ENCODE measurements around the gene FDX2. TPM values are rescaled to one million over a fixed set of nuclear protein-coding genes. Genes with fewer than 3 reads are reported as not detected.

FDX2 gene
- total and polyA plus RNA-seq, 2 donors (not counting 3 experiments of a cell fraction or from before 2014, with no cell fraction given) = 20.5 to 59.8 TPM

DNA sequence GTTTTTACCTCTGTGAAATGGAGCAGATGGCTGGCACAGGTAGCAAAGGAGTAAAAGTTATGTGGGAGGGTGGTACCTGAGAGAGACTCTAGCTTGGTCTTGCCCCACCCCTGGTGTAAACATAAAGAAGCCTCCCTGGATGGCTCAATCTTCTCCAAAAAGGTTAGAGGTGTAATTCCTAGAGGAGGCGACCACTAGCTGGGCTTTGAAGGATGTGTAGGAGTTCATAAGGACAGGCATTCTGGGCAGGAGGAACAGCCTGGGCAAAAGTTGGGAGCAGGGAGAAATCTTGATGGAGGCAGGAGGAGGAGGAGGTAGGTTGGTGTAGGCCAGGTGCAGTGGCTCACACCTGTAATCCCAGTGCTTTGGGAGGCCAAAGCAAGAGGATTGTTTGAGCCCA is 36.9 kb downstream of the FDX2 start:
- DNase-seq (ENCODE audit: low read depth, low spot score) (no peak), FAIRE-seq (no peak)
- Histone ChIP-seq H3K4me3 (replicated peaks in 1 of 3; ENCODE audit: insufficient read depth in 1 of 3, low read depth in 1 of 3, low read length in 3 of 3) (no peak overlapping the region), H4K20me1 (replicated peaks; ENCODE audit: control insufficient read depth, extremely low read depth, insufficient read depth, low read length) (no peaks in the 10 kb centered on the region), H3K9me3 (replicated peaks; ENCODE audit: control insufficient read depth, insufficient read depth, low read length) (no peaks in the 10 kb centered on the region), H3K27ac (ENCODE audit: insufficient read depth, low read depth, low read length) (no peak overlapping the region), H3K36me3 (ENCODE audit: control insufficient read depth in 2 of 2, extremely low read depth in 1 of 2, insufficient read depth in 2 of 2, low read length in 2 of 2) (peaks cover 0 to 2% of the 10 kb centered on the region in 2 experiments), H3K4me2 (ENCODE audit: insufficient read depth, low read length) (no peak overlapping the region), H3K9me1 (replicated peaks; ENCODE audit: control insufficient read depth, extremely low read depth, insufficient read depth, low read length) (no peaks in the 10 kb centered on the region), H3K27me3 (ENCODE audit: control insufficient read depth in 2 of 2, insufficient read depth in 2 of 2, low read length in 2 of 2) (no peaks in the 10 kb centered on the region), H3K79me2 (ENCODE audit: control insufficient read depth, insufficient read depth, low read length) (no peaks in the 10 kb centered on the region), H3K4me1 (ENCODE audit: control insufficient read depth, extremely low read depth, insufficient read depth, low read length) (no peaks in the 10 kb centered on the region), H2AFZ (ENCODE audit: low read depth, low read length) (no peak overlapping the region), H3K9ac (replicated peaks; ENCODE audit: extremely low read depth, insufficient read depth, low read length) (no peak overlapping the region)
- BruUV-seq (replicated peaks) = no TSS peak
- TF ChIP-seq EZH2 (IDR thresholded peaks at IDR 0.05; ENCODE audit: borderline replicate concordance, low read depth, low read length, severe bottlenecking) (no peak), FOS (IDR thresholded peaks at IDR 0.05; ENCODE audit: borderline replicate concordance, insufficient read depth, low read length) (no peak), CTCF (IDR thresholded peaks at IDR 0.05; ENCODE audit: extremely low read depth in 1 of 2, insufficient read depth in 1 of 2, low read depth in 1 of 2, low read length in 2 of 2) (no peak), JUN (IDR thresholded peaks at IDR 0.05; ENCODE audit: borderline replicate concordance, insufficient read depth, insufficient read length, low read depth) (no peak), MYC (IDR thresholded peaks at IDR 0.05; ENCODE audit: low read depth, low read length) (no peak)
- POLR2A ChIA-PET = interaction anchor here (1.1 kb wide), 1 partner anchor 10 kb away, joined by 13 read pairs; no protein-coding TSS in a partner anchor
- intact Hi-C loops (cut with micrococcal nuclease) = no loop called here
- CTCF ChIA-PET = interaction anchor here (2.5 to 3.7 kb wide), 2 partner anchors 9 to 20 kb away, joined by 12 to 14 read pairs; no protein-coding TSS in a partner anchor
- dilution Hi-C loops (cut with MboI; ENCODE audit: extremely low pct_ligation_motif_present, low sequenced_read_pairs) = no loop called here
